Spleen (tissue), 11 donors: Measurements from ENCODE around the gene SSTR3. TPM values are rescaled to one million over a fixed set of nuclear protein-coding genes. Genes with fewer than 3 reads are reported as not detected.

ENCODE experiments used
- DNase-seq: peaks from one replicate; pipeline ENCODE4 v3.0.0-alpha.2; 2020
- H3K27ac ChIP-seq, 8 donors: fragments of 200-600 bp; sonication (generic) in 7 of 8; 1 replicate in 4 of 8; 2 replicates in 4 of 8; pipeline versions ENCODE4 v1.5.0 to v1.8.0; 2016 to 2021; ENCODE audit warnings: inconsistent platforms in 4 of 8, mild to moderate bottlenecking in 4 of 8, moderate library complexity in 1 of 8
- H3K27me3 ChIP-seq, 7 donors: fragments of 200-600 bp; sonication (generic) in 6 of 7; replicated peaks in 1 of 7; 1 replicate in 4 of 7; 2 replicates in 3 of 7; pipeline versions ENCODE4 v1.5.0 to v1.8.0; 2016 to 2021; ENCODE audit warnings: inconsistent platforms in 3 of 7, mild to moderate bottlenecking in 1 of 7
- H3K36me3 ChIP-seq, 6 donors: fragments of 200-600 bp; sonication (generic) in 5 of 6; 1 replicate in 4 of 6; 2 replicates in 2 of 6; pipeline versions ENCODE4 v1.5.0 to v1.8.0; 2016 to 2021; ENCODE audit warnings: inconsistent platforms in 2 of 6
- H3K4me1 ChIP-seq, 6 donors: fragments of 200-600 bp; sonication (generic) in 5 of 6; 1 replicate in 3 of 6; 2 replicates in 3 of 6; pipeline versions ENCODE4 v1.5.0 to v1.8.0; 2016 to 2021; ENCODE audit warnings: inconsistent platforms in 3 of 6
- H3K4me3 ChIP-seq, 8 donors: fragments of 200-600 bp; sonication (generic) in 7 of 8; 1 replicate in 4 of 8; 2 replicates in 4 of 8; pipeline versions ENCODE4 v1.5.0 to v1.8.0; 2016 to 2021; ENCODE audit warnings: inconsistent platforms in 4 of 8, mild to moderate bottlenecking in 4 of 8, moderate library complexity in 2 of 8
- H3K9me3 ChIP-seq, 8 donors: fragments of 200-600 bp; sonication (generic) in 7 of 8; 1 replicate in 4 of 8; 2 replicates in 4 of 8; pipeline versions ENCODE4 v1.5.0 to v1.8.0; 2016 to 2021; ENCODE audit warnings: inconsistent platforms in 4 of 8
- CTCF ChIP-seq, 11 experiments: fragments of 200-600 bp in 7 of 11; fragments of 450-650 bp in 4 of 11; sonication (generic) in 4 of 11; IDR thresholded peaks in 8 of 11; conservative IDR thresholded peaks in 3 of 11; 1 replicate in 7 of 11; 2 replicates in 4 of 11; pipeline versions ENCODE4 v1.4.0 to v1.8.0; 2016 to 2021; ENCODE audit warnings: antibody characterized with exemption in 11 of 11, inconsistent platforms in 4 of 11, mild to moderate bottlenecking in 1 of 11
- POLR2A ChIP-seq, 3 donors: fragments of 450-650 bp; IDR thresholded peaks; one replicate each; pipeline ENCODE4 v1.5.1; 2017; ENCODE audit warnings: antibody characterized with exemption in 3 of 3, mild to moderate bottlenecking in 1 of 3
- POLR2AphosphoS5 ChIP-seq, 3 donors: sonication (generic); formaldehyde crosslinking; IDR thresholded peaks; one replicate each; pipeline ENCODE4 v1.5.1; 2017; ENCODE audit warnings: antibody characterized with exemption in 3 of 3
- WGBS, 5 donors: extraction: QIAGEN DNeasy Blood & Tissue Kit in 3 of 5; methylation state at CpG; one replicate each; pipeline versions ENCODE4 v1.1.5 to v1.1.7; 2013 to 2018; 5-methylcytosine and 5-hydroxymethylcytosine counted together
- intact Hi-C: fragments of 100-400 bp; cut with DNase I; formaldehyde crosslinking; loops from one replicate; pipeline ENCODE4 v1.15.0; 2023; ENCODE audit warnings: low total_unique reads
- polyA plus RNA-seq, 3 donors: library from polyadenylated mRNA; stranded (reverse); fragments of 200-250 nt; gene quantifications; one replicate each; pipeline ENCODE4 v1.2.1, GENCODE V29; 2013
- total RNA-seq, 7 donors: library from RNA; depleted of rRNA in 3 of 7; stranded (reverse); fragments of >200 nt in 3 of 7; fragmentation: NEBNext Ultra II Directional in 4 of 7; extraction: Animal tissue kit (Norgen Biotek cat#: 25700) in 4 of 7; gene quantifications; one replicate each; pipeline versions ENCODE4 v1.1.0 to v1.2.1, GENCODE V29; 2016 to 2021
- donor health status: healthy with polysubstance abuse.
- donor health status: DM: no; HTN: no; CAD: no; lungs with moderate emphysema.
- donor health status: DM: no; HTN: no; CAD: no.
- donor health status: Bipolar disorder and iron deficiency.
- donor health status: healthy.
- donor health status: DM: no; HTN: no; CAD: no.
- donor health status: DM: yes; HTN: yes; CAD: no.

SSTR3 gene
- total and polyA plus RNA-seq, 10 donors = 0.56 to 2.0 (median 1.1) TPM

GRCh38 chr22:37167176-37167980 is 44.9 kb downstream of the SSTR3 start:
- 57 to 72% (median 65%) methylated on average over 17 of the region's 17 CpGs for WGBS, 5 donors
- peak; percentile 78 for DNase-seq
- H3K4me3 ChIP-seq = peak overlapping the region in 3 of 8 donors; percentile 17 to 61 (median 19)
- TF ChIP-seq POLR2AphosphoS5 (IDR thresholded peaks at IDR 0.05) (no peak), CTCF (IDR thresholded peaks at IDR 0.05 in 8 of 11, conservative IDR thresholded peaks at IDR 0.05 in 3 of 11) (no peak), POLR2A (IDR thresholded peaks at IDR 0.05) (no peak)
- H3K9me3 ChIP-seq = no peaks in the 10 kb centered on the region
- no peaks in the 10 kb centered on the region for H3K36me3 ChIP-seq
- H3K4me1 ChIP-seq = peaks cover 13 to 81% (median 57%) of the 10 kb centered on the region in 6 donors
- H3K27me3 ChIP-seq = no peaks in the 10 kb centered on the region
- intact Hi-C loops = loop anchor here (2.0 kb wide), 1 partner anchor 29 kb away; no protein-coding TSS in a partner anchor
- peak overlapping the region; percentile 1 to 87 (median 68) for H3K27ac ChIP-seq

- H3K4me3 ChIP-seq = peak overlapping the region in 4 of 8 donors; percentile 17 to 61 (median 19)
- TF ChIP-seq POLR2AphosphoS5 (IDR thresholded peaks at IDR 0.05) = peak; percentile 72 to 79 (median 75)
- no peak for TF ChIP-seq POLR2A (IDR thresholded peaks at IDR 0.05)
- peak in 9 of 11 experiments; percentile 87 to 95 (median 93) for TF ChIP-seq CTCF (IDR thresholded peaks at IDR 0.05 in 8 of 11, conservative IDR thresholded peaks at IDR 0.05 in 3 of 11)
- intact Hi-C loops = loop anchor here (2.0 kb wide), 1 partner anchor 30 kb away; no protein-coding TSS in a partner anchor
These were observed 45.6 kb downstream of the SSTR3 start for GRCh38 chr22:37166675-37167066.

GRCh38 chr22:37165940-37166674 is 46.2 kb downstream of the SSTR3 start:
- Histone ChIP-seq H3K27me3 (no peaks in the 10 kb centered on the region), H3K9me3 (peaks cover 0 to 7% (median 5%) of the 10 kb centered on the region in 8 donors), H3K36me3 (no peaks in the 10 kb centered on the region), H3K27ac (peak overlapping the region in 6 of 8 donors; percentile 11 to 87 (median 76)), H3K4me1 (peaks cover 13 to 94% (median 67%) of the 10 kb centered on the region in 6 donors), H3K4me3 (peak overlapping the region in 3 of 8 donors; percentile 17 to 61 (median 19))
- peak; percentile 81 for DNase-seq
- 56 to 62% (median 61%) methylated on average over 20 to 25 of the region's 25 CpGs for WGBS, 5 donors
- intact Hi-C loops = loop anchor here (2.0 kb wide), 1 partner anchor 31 kb away; no protein-coding TSS in a partner anchor
- TF ChIP-seq CTCF (IDR thresholded peaks at IDR 0.05 in 8 of 11, conservative IDR thresholded peaks at IDR 0.05 in 3 of 11) (peak in 2 of 11 experiments; percentile 93 to 95), POLR2A (IDR thresholded peaks at IDR 0.05) (no peak)

More at GRCh38 chr22:37166675-37167066, 45.6 kb downstream of the SSTR3 start:
- H3K27ac ChIP-seq = peak overlapping the region; percentile 1 to 87 (median 68)
- 10 to 16% (median 14%) methylated on average over 4 to 13 of the region's 13 CpGs for WGBS, 5 donors
- H3K27me3 ChIP-seq = no peaks in the 10 kb centered on the region
- peak; percentile 96 for DNase-seq
- H3K4me1 ChIP-seq = peaks cover 13 to 88% (median 64%) of the 10 kb centered on the region in 6 donors
- peaks cover 0 to under 1% (median 0%) of the 10 kb centered on the region in 8 donors for H3K9me3 ChIP-seq
- H3K36me3 ChIP-seq = no peaks in the 10 kb centered on the region
